Mammary epithelial cell (primary cell): ENCODE measurements around the gene GCLM.

Experiments used
- CTCF ChIP-seq, 2 donors: IDR thresholded peaks in 1 of 2; conservative IDR thresholded peaks in 1 of 2; 2 replicates each; pipeline ENCODE4 v1.5.1; 2011 to 2012; ENCODE audit warnings: inconsistent platforms in 2 of 2, low read length in 2 of 2, mild to moderate bottlenecking in 2 of 2, control low read depth in 1 of 2, low read depth in 1 of 2; ENCODE audit not compliant: insufficient read depth in 1 of 2; ENCODE audit errors: extremely low read depth in 1 of 2
- EZH2 ChIP-seq: IDR thresholded peaks from 2 replicates; pipeline ENCODE4 v1.6.1; 2012; ENCODE audit warnings: low read length, inconsistent platforms, borderline replicate concordance

GRCh38 chr1:93846992-93847810 is 62.0 kb downstream of the GCLM start:
- TF ChIP-seq CTCF (conservative IDR thresholded peaks at IDR 0.05 in 1 of 2, IDR thresholded peaks at IDR 0.05 in 1 of 2; ENCODE audit: extremely low read depth in 1 of 2, insufficient read depth in 1 of 2, low read depth in 1 of 2, low read length in 2 of 2), result peak in 1 of 2 donors; percentile 7
- no peak for TF ChIP-seq EZH2
